ENCODE measurements around the gene MAP4K4. TPM values are rescaled to one million over a fixed set of nuclear protein-coding genes. Genes with fewer than 3 reads are reported as not detected.

The MAP4K4 gene
- total RNA-seq, 2 experiments from 2014 or later, result 71.6 to 77.5 TPM

DNA sequence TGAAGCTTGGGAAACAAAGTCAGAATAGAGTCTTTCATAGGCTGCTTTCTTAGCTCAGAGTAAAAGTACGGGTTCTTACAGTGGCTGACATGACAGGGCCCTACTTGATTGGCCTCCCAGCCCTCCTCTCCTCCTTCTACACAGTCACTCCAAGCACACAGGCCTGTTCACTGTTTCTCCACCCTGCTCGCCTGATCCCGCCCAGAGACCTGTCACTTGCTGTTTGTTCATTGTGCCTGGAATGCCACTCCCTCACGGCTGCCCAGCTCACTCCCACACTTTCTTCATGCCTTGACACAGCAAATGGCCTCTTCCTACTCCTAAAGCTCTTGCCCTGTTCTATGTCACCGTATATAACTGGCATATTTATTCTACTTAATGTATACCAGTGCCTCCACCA, 104.8 kb downstream of the MAP4K4 start:
- ChIA-PET POLR2A (no interaction called here), CTCF (no interaction called here)
- Mint-ChIP-seq H3K9me3 (no peaks in the 10 kb centered on the region), H3K27ac (no peak overlapping the region), H3K4me1 (peaks cover 19% of the 10 kb centered on the region), H3K4me3 (no peak overlapping the region), H3K36me3 (ENCODE audit: low read depth) (peaks cover 13% of the 10 kb centered on the region), H3K27me3 (no peaks in the 10 kb centered on the region)
- no peak for DNase-seq

DNA sequence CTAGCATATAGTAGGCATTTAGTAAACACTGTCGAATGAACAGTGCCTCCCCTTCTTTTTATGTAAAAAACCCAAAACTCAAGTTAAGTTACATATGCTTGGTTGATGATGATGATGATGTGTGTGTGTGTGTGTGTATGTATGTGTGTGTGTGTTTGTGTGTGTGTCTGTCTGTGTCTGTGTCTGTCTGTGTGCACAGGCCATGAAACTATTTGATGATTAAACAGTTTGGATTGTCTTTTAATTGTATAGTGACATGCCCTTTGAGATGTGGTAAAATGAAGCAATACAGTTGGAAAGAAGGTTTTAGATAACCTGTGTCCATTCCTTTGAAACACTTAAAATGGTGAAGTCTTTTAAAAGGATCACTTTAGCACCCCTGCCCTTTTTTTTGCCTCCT, 105.6 kb downstream of the MAP4K4 start:
- Mint-ChIP-seq H3K27ac (no peak overlapping the region), H3K4me1 (peaks cover 19% of the 10 kb centered on the region), H3K27me3 (no peaks in the 10 kb centered on the region), H3K4me3 (no peak overlapping the region), H3K36me3 (ENCODE audit: low read depth) (peaks cover 21% of the 10 kb centered on the region), H3K9me3 (no peaks in the 10 kb centered on the region)
- POLR2A ChIA-PET, result no interaction called here
- no peak for DNase-seq
- CTCF ChIA-PET, result no interaction called here

DNA sequence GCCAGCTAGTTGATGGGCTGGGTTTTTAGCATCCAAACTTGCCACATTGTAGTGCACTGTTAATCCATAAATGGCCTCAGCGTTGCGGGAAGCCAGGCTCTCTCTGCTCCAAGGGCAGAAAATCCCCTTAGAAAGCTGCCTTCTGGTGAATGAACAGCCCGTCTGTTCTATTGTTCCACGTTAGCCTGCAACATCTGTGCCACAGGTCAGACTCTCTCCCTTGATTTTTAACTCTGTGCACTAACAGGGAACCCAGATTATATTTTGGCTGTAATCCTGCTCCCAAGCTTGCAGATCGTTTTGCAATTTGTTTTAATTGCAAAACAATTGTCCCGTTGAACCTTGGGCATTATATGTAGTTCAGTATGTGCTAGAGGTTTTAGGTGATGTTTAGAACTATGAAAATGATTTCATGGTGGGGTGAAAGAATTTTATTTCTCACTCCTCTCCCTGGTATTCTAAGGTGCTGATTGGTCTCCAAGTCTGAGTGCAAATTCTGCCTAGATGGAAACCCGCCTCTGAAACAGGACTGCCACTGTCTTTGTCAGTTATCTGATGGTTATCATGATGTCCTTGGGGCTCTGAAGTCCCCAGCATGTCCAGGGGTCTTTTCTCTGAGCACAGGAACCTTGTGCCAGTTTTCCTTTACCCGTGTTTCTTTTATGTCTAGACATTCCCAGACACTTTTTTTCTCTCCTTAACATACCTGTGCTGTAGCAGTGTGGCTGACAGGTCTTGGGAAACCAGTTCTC, 106.6 kb downstream of the MAP4K4 start:
- no peak for DNase-seq
- H3K4me3 Mint-ChIP-seq, result no peak overlapping the region
- H3K4me1 Mint-ChIP-seq, result peaks cover 17% of the 10 kb centered on the region
- H3K9me3 Mint-ChIP-seq, result no peaks in the 10 kb centered on the region
- CTCF ChIA-PET, result no interaction called here
- peaks cover 21% of the 10 kb centered on the region for H3K36me3 Mint-ChIP-seq (ENCODE audit: low read depth)
- H3K27ac Mint-ChIP-seq, result no peak overlapping the region
- no peaks in the 10 kb centered on the region for H3K27me3 Mint-ChIP-seq
- POLR2A ChIA-PET, result no interaction called here

DNA sequence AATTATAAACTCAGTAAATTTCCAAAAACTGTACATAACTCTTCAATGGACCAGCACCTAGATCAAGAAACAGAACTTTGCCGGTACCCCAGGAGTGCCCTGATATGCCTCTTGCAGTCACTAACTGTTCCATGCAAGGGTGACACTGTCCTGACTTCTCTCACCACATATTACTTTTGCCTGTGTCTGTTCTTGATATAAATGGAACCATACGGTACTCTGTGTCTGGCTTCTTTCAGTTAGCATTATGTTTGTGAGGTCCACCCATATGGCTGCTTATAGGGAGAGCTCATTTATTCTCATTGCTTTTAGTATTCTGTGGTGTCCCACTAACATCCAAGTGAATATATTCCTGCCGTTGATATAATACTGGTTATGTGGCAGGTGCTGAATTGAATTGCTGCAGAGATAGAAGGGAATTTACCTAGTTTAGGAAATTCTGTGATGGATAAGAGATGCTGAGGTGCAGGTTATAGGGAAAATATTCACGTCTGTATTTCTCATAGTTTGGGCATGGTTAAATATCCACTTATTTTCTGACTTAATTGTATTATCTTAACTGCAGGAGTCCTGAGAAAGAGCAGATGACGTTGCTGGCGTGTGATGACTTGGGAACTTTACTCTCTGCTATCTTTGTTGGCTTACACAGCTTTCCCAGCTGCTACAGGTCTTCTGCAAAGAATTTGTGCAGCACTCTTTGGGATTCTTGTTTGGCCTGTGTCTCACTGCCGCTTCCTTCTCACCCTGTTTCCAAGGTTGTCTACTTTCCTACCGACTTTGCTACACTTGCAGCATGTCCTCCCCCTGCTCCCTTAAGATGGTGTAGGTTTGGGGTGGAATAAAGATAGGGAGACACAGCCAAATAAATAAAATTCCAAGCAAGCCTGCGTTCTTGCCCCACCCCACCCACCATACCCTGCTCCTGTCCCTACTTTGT, 107.9 kb downstream of the MAP4K4 start:
- no peak overlapping the region for H3K27ac Mint-ChIP-seq
- ChIA-PET POLR2A (no interaction called here), CTCF (no interaction called here)
- H3K4me3 Mint-ChIP-seq, result no peak overlapping the region
- no peak for DNase-seq
- H3K4me1 Mint-ChIP-seq, result peaks cover 13% of the 10 kb centered on the region
- no peaks in the 10 kb centered on the region for H3K27me3 Mint-ChIP-seq
- no peaks in the 10 kb centered on the region for H3K9me3 Mint-ChIP-seq
- peaks cover 21% of the 10 kb centered on the region for H3K36me3 Mint-ChIP-seq (ENCODE audit: low read depth)

DNA sequence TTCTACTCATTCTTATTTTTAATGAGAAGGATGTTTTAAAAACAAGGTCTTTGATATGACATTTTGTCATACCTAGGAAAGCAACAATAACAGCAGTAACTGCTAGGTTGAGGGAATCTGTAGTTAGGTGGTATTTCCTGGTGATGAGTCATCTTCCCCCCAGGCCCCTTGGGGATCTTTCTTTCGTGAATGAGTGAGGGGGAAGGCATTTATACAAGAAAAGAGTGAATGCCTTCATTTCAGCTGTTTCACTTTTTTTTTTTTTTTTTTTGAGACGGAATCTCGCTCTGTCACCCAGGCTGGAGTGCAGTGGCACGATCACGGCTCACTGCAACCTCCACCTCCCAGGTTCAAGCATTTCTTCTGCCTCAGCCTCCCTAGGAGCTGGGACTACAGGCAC, 108.6 kb downstream of the MAP4K4 start:
- no peaks in the 10 kb centered on the region for H3K27me3 Mint-ChIP-seq
- H3K9me3 Mint-ChIP-seq, result no peaks in the 10 kb centered on the region
- no peak for DNase-seq
- H3K4me1 Mint-ChIP-seq, result peaks cover 13% of the 10 kb centered on the region
- no peak overlapping the region for H3K4me3 Mint-ChIP-seq
- peaks cover 19% of the 10 kb centered on the region for H3K36me3 Mint-ChIP-seq (ENCODE audit: low read depth)
- POLR2A ChIA-PET, result no interaction called here
- CTCF ChIA-PET, result interaction anchor here (0.7 to 0.8 kb wide), 2 partner anchors 202 to 758 kb away, joined by 3 to 4 read pairs; no protein-coding TSS in a partner anchor
- no peak overlapping the region for H3K27ac Mint-ChIP-seq

DNA sequence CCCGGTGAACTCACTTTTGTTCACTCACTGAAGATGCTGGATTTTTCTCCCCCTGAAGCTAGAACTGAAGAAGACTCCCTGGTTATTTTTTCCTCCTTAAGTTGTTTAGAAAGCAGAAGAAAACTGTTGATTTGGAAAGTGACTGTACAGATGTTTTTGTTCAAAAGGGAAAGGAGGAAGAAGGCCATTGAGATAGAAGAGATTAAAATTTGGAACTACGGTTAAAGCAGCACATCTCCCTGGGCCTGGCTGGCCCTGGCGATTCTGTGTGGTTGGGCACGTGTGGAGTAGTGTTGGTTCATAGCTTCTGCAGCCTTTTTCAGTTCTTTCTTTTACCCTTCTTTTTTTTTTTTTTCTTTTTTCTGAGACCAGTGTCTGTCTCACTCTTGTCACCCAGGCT, 109.2 kb downstream of the MAP4K4 start:
- no peak for DNase-seq
- ChIA-PET POLR2A (no interaction called here), CTCF (interaction anchor here (0.7 to 0.8 kb wide), 3 partner anchors 168 to 759 kb away, joined by 3 to 4 read pairs (median 3); no protein-coding TSS in a partner anchor)
- Mint-ChIP-seq H3K4me3 (no peak overlapping the region), H3K27ac (no peak overlapping the region), H3K27me3 (no peaks in the 10 kb centered on the region), H3K9me3 (no peaks in the 10 kb centered on the region), H3K36me3 (ENCODE audit: low read depth) (peaks cover 23% of the 10 kb centered on the region), H3K4me1 (peaks cover 13% of the 10 kb centered on the region)

DNA sequence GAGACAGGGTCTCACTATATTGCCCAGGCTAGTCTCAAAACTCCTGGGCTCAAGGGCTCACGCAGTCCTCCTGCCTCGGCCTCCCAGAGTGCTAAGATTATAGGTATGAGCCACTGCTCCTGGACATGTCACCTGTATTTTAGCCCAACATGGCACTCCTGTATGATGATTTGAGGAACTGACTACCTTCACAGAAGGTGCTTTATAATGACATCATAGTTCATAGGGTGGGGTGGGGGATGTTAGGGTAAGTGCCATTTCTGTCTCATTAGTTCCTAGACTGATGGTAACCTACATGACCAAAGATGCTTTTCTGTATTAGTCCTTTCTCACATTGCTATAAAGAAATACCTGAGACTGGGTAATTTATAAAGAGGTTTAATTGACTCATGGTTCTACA, 109.7 kb downstream of the MAP4K4 start:
- peaks cover 13% of the 10 kb centered on the region for H3K4me1 Mint-ChIP-seq
- ChIA-PET CTCF (interaction anchor here (0.7 to 1.5 kb wide), 2 partner anchors 168 to 465 kb away, joined by 3 read pairs; no protein-coding TSS in a partner anchor), POLR2A (no interaction called here)
- no peaks in the 10 kb centered on the region for H3K27me3 Mint-ChIP-seq
- peaks cover 20% of the 10 kb centered on the region for H3K36me3 Mint-ChIP-seq (ENCODE audit: low read depth)
- H3K9me3 Mint-ChIP-seq, result no peaks in the 10 kb centered on the region
- no peak overlapping the region for H3K27ac Mint-ChIP-seq
- DNase-seq, result no peak
- no peak overlapping the region for H3K4me3 Mint-ChIP-seq

DNA sequence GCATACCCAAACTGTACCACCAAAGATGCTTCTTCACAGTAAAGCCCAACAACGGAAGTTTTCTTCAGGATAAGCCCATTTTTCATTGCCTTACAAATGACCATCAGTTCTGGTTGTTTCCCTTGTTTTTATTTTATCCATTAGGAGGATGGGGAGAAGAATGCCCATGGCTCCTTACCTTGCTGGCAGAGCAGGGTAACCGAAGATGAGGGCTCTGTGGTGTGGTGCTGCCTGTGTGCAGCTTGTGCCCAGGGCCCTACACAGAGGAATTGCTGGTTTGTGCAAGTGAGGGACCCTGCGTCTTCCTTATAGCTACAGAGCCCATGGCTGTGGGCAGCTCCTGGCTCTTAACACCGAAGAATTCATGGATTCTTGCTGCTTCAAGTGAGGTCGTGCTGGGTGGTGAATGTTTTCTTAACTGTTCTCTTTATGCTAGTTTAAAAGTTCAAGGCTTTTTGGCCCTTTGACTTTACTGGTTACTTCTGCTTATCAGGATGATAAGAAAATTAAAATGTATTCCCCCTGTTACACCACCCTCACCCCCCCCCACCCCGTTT, 110.6 kb downstream of the MAP4K4 start:
- no peak overlapping the region for H3K27ac Mint-ChIP-seq
- CTCF ChIA-PET, result interaction anchor here (1.2 to 1.5 kb wide), 3 partner anchors 23 to 466 kb away, joined by 3 read pairs; no protein-coding TSS in a partner anchor
- no peak for DNase-seq
- no peaks in the 10 kb centered on the region for H3K27me3 Mint-ChIP-seq
- POLR2A ChIA-PET, result no interaction called here
- no peak overlapping the region for H3K4me3 Mint-ChIP-seq
- H3K4me1 Mint-ChIP-seq, result peaks cover 13% of the 10 kb centered on the region
- H3K9me3 Mint-ChIP-seq, result no peaks in the 10 kb centered on the region
- peaks cover 16% of the 10 kb centered on the region for H3K36me3 Mint-ChIP-seq (ENCODE audit: low read depth)

DNA sequence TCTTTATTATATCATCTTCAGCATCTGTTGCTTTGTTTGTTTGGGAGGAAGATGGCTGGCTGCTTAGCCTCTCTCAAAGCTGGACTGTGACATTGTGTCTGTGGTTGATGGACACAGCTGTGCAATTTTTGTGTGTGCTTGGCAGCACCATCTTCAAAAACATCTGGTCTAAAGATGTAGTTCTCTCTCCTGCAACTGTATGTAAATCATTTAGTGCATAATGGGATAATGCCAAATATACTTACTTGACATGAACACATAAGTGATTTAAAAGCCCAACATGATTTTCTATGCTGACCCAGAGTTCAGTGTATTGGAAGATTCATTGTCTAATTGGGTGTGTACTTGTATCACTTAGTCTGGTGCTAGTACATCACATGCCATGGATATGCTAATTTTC, 112.2 kb downstream of the MAP4K4 start:
- CTCF ChIA-PET, result interaction anchor here (1.3 kb wide), 1 partner anchor 22 kb away, joined by 3 read pairs; no protein-coding TSS in a partner anchor
- POLR2A ChIA-PET, result interaction anchor here (1.3 kb wide), 1 partner anchor 12 kb away, joined by 3 read pairs; no protein-coding TSS in a partner anchor
- no peaks in the 10 kb centered on the region for H3K27me3 Mint-ChIP-seq
- H3K4me3 Mint-ChIP-seq, result no peak overlapping the region
- no peak for DNase-seq
- H3K9me3 Mint-ChIP-seq, result no peaks in the 10 kb centered on the region
- no peak overlapping the region for H3K27ac Mint-ChIP-seq
- peaks cover 16% of the 10 kb centered on the region for H3K36me3 Mint-ChIP-seq (ENCODE audit: low read depth)
- peaks cover 19% of the 10 kb centered on the region for H3K4me1 Mint-ChIP-seq

DNA sequence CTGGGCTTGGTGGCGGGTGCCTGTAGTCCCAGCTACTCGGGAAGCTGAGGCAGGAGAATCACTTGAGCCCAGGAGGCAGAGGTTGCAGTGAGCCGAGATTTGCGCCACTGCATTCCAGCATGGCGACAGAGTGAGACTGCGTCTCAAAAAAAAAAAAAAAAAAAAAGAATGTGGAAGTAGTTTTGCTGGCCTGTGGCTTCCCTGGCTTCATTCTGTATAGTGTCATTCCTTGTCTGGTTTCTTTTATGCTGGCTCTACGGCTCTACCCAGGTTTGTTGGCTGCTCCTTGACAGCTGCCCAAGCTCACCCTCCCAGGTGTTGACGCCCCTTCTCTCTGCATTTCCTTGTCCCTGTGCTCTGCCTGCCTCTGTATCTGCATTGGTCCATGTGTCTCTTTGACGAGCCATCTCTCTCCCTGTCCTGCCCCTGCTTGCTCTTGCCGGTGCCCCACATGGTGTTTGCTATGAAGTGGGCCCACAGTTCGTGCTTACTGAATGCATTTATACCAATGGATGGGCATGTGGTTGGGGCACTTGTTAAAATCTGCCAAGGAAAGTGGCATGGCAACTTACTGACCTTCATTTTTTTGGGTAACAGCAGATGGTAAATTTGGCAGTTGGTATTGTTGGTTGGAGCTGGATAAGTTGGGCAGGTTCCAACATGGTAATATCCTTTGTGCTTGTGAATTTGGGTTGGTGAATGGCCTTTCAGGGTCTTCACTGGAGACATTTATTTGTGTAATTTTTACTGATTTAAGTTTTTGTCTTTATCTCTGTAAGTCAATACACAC, 113.9 kb downstream of the MAP4K4 start:
- ChIA-PET POLR2A (no interaction called here), CTCF (no interaction called here)
- no peak overlapping the region for H3K4me3 Mint-ChIP-seq
- H3K4me1 Mint-ChIP-seq, result peaks cover 10% of the 10 kb centered on the region
- no peak for DNase-seq
- H3K36me3 Mint-ChIP-seq (ENCODE audit: low read depth), result peaks cover 16% of the 10 kb centered on the region
- no peaks in the 10 kb centered on the region for H3K9me3 Mint-ChIP-seq
- no peak overlapping the region for H3K27ac Mint-ChIP-seq
- no peaks in the 10 kb centered on the region for H3K27me3 Mint-ChIP-seq

DNA sequence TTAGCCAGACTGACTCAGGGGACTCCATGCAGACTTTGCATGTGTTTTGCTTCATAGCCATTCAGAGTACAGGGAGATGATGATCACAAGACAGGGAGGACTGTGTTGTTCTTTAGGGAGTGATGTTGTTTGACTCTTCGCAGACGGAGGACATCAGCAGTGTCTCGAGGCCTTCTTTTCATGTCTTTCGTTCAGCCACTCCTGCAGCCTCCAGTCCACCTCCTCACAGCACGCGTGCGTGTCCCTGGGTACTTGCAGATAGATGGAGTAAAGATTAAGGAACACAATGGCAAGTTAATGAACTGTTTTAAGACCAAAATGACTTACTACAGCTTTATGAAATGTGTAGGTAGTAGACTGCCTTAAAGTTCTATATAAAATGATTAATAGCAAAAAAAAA, 114.7 kb downstream of the MAP4K4 start:
- POLR2A ChIA-PET, result no interaction called here
- no peaks in the 10 kb centered on the region for H3K9me3 Mint-ChIP-seq
- H3K27me3 Mint-ChIP-seq, result no peaks in the 10 kb centered on the region
- H3K27ac Mint-ChIP-seq, result no peak overlapping the region
- no peak for DNase-seq
- CTCF ChIA-PET, result no interaction called here
- H3K4me1 Mint-ChIP-seq, result peaks cover 7% of the 10 kb centered on the region
- H3K36me3 Mint-ChIP-seq (ENCODE audit: low read depth), result peaks cover 13% of the 10 kb centered on the region
- no peak overlapping the region for H3K4me3 Mint-ChIP-seq

DNA sequence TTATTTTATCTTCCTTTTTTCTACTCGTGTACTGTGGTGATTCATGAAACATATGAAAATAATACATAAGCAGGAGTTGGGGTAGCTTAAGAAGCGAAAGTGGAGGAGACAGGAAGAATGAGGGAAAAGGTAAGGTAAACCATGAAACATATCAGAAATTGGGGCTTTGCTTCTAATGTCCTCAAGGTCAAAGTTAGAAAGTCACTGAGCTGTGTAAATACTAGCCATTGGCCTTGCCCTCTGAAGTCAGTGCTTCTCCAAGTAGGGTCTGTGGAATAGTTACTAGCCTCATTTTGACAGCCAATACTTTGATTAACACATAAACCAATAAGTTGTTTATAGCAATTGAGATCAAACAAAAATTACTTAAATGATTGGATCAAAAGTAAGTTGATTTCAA, 117.2 kb downstream of the MAP4K4 start:
- CTCF ChIA-PET, result interaction anchor here (1.0 to 2.3 kb wide), 2 partner anchors 10 to 23 kb away, joined by 3 to 4 read pairs; no protein-coding TSS in a partner anchor
- H3K27me3 Mint-ChIP-seq, result no peaks in the 10 kb centered on the region
- H3K36me3 Mint-ChIP-seq (ENCODE audit: low read depth), result peaks cover 4% of the 10 kb centered on the region
- H3K27ac Mint-ChIP-seq, result no peak overlapping the region
- H3K9me3 Mint-ChIP-seq, result no peaks in the 10 kb centered on the region
- DNase-seq, result no peak
- POLR2A ChIA-PET, result interaction anchor here (1.1 to 1.7 kb wide), 2 partner anchors 17 to 341 kb away, joined by 3 read pairs; no protein-coding TSS in a partner anchor
- peaks cover 12% of the 10 kb centered on the region for H3K4me1 Mint-ChIP-seq
- H3K4me3 Mint-ChIP-seq, result no peak overlapping the region

All from activated CD4-positive, alpha-beta memory T cell treated with anti-CD3 and anti-CD28 coated beads, Interleukin-2, amount 10 ng/mL, durations not matched to agents 7 days and 5 days (primary cell).